Measurements from ENCODE around the gene NOXO1. TPM values are rescaled to one million over a fixed set of nuclear protein-coding genes. Genes with fewer than 3 reads are reported as not detected.

NOXO1 gene
- total RNA-seq, 4 donors from 2014 or later, result 0.52 TPM; not detected in 3

DNA sequence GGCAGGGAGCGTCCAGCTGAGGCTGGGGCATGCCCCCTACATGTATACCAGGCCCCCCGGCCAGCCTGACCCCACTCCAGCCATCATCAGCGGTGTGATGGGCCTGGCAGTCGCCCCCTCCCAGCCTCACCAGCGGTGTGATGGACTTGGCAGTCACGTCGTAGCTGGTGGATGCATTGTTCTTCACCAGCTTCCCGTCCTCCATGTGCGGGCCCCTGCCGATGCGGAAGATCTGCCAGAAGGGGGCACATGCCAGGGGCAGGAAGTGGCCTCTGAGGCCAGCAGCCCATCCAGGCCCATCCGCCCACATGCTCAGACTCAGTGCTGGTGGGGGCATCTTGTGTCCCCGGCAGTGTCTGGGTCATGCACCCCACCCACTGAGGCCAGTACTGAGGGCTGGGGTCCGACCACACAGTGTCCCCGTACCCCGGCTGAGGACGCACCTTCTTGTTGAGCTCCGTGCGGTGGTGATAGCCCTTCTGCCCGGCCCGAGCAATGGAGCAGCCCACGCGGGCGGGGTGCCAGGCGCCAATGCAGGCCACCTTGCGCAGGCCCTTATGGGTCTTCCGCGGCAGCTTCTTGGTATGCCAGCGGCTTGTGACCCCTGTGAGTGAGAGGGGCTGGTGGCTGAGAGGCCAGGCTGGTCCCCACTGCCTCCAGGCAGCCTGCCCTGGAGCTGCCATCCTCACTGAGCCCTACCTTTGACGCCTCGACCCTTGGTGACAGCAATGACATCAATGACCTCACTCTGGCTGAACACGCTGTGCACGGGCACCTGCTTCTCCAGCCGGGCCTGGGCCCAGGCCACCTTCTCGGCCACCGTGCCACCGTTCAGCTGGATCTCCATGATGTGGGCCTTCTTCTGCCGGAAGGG is 34.5 kb downstream of the NOXO1 start:
- TF ChIP-seq POLR2AphosphoS5 (IDR thresholded peaks at IDR 0.05), result no peak
- peaks cover 8 to 19% (median 17%) of the 10 kb centered on the region in 4 donors for H3K4me1 ChIP-seq
- H3K27ac ChIP-seq (replicated peaks in 1 of 4), result no peak overlapping the region
- no peak overlapping the region for H3K4me3 ChIP-seq
- no peaks in the 10 kb centered on the region for H3K9me3 ChIP-seq
- H3K27me3 ChIP-seq, result no peaks in the 10 kb centered on the region
- intact Hi-C loops (cut with DNase I), result no loop called here
- H3K36me3 ChIP-seq, result no peaks in the 10 kb centered on the region
- WGBS, result 89% methylated on average over 19 of the region's 38 CpGs
- DNase-seq (ENCODE audit: extremely low spot score), result no peak

DNA sequence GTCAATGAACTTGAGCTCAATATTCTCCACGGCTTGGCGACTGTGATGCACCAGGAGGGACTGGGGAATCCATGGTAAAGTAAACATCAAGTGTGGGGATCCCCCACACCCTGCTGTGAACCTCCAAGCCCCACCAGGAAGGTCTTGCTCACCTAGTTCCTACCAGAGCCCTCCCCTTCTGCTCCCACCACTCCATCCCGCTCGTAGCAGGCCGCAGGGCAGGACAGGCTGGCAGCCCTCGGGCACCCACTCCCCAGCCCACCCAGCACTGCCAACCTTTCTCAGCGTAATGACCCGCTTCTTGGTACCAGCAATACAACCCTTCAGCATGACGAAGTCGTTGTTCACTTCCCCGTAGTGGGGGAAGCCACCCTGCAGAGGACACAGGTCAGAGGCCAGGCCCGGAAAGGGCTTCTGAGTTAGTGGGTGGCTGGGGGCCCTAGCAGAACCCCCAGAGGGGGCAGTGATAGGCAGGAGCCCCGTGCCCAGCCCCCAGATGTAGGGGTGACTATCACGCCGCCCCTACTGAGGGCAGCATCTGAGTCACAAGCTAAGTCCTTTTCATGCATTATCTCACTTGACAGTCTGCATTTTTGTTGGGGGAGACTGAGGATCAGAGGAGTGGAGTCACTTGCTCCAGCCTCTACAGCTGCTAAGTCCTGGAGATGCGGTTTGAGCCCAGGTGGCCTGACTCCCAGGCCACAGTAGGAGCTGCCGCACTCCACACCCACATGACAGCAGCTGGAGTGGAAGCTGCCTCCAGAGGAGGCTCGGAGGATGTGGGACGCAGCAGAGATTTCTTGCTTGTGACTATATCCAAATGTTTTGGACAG is 35.5 kb downstream of the NOXO1 start:
- TF ChIP-seq POLR2A (IDR thresholded peaks at IDR 0.05; ENCODE audit: low read depth) (no peak), EP300 (IDR thresholded peaks at IDR 0.05) (no peak), POLR2AphosphoS5 (IDR thresholded peaks at IDR 0.05) (no peak)
- TF ChIP-seq, protein P1, sequence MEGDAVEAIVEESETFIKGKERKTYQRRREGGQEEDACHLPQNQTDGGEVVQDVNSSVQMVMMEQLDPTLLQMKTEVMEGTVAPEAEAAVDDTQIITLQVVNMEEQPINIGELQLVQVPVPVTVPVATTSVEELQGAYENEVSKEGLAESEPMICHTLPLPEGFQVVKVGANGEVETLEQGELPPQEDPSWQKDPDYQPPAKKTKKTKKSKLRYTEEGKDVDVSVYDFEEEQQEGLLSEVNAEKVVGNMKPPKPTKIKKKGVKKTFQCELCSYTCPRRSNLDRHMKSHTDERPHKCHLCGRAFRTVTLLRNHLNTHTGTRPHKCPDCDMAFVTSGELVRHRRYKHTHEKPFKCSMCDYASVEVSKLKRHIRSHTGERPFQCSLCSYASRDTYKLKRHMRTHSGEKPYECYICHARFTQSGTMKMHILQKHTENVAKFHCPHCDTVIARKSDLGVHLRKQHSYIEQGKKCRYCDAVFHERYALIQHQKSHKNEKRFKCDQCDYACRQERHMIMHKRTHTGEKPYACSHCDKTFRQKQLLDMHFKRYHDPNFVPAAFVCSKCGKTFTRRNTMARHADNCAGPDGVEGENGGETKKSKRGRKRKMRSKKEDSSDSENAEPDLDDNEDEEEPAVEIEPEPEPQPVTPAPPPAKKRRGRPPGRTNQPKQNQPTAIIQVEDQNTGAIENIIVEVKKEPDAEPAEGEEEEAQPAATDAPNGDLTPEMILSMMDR (IDR thresholded peaks at IDR 0.05), result no peak
- intact Hi-C loops (cut with DNase I), result no loop called here
- H3K9me3 ChIP-seq, result no peaks in the 10 kb centered on the region
- 88% methylated on average over 17 of the region's 19 CpGs for WGBS
- no peaks in the 10 kb centered on the region for H3K27me3 ChIP-seq
- DNase-seq (ENCODE audit: extremely low spot score), result no peak
- H3K4me3 ChIP-seq, result no peak overlapping the region
- peaks cover 1 to 6% (median 5%) of the 10 kb centered on the region in 4 donors for H3K36me3 ChIP-seq
- H3K27ac ChIP-seq (replicated peaks in 1 of 4), result no peak overlapping the region
- H3K4me1 ChIP-seq, result peaks cover 12 to 29% (median 27%) of the 10 kb centered on the region in 4 donors

GRCh38 chr16:1944612-1945199 is 36.6 kb downstream of the NOXO1 start:
- H3K36me3 ChIP-seq, result peaks cover 10 to 17% (median 15%) of the 10 kb centered on the region in 4 donors
- no peak overlapping the region for H3K27ac ChIP-seq (replicated peaks in 1 of 4)
- H3K4me3 ChIP-seq, result no peak overlapping the region
- WGBS, result 93% methylated on average over 16 of the region's 21 CpGs
- intact Hi-C loops (cut with DNase I), result no loop called here
- peaks cover 12 to 34% (median 29%) of the 10 kb centered on the region in 4 donors for H3K4me1 ChIP-seq
- no peaks in the 10 kb centered on the region for H3K9me3 ChIP-seq
- TF ChIP-seq POLR2A (IDR thresholded peaks at IDR 0.05; ENCODE audit: low read depth), result no peak
- no peak for TF ChIP-seq POLR2AphosphoS5 (IDR thresholded peaks at IDR 0.05)
- TF ChIP-seq EP300 (IDR thresholded peaks at IDR 0.05), result no peak
- TF ChIP-seq, protein P1 (IDR thresholded peaks at IDR 0.05), result no peak
- DNase-seq (ENCODE audit: extremely low spot score), result no peak
- no peaks in the 10 kb centered on the region for H3K27me3 ChIP-seq

GRCh38 chr16:1942810-1943726 is 38.2 kb downstream of the NOXO1 start, which contains the start of gene MSRB1:
Gene MSRB1, minus strand, starts transcription at chr16:1943199. Its CDS starts 43 bp downstream, at chr16:1943156.
- H3K27ac ChIP-seq (replicated peaks in 1 of 4), result peak within 1 kb of the TSS; percentile 81 to 97 (median 94)
- peak; percentile 97 for TF ChIP-seq POLR2A (IDR thresholded peaks at IDR 0.05; ENCODE audit: low read depth)
- TF ChIP-seq, protein P1 (IDR thresholded peaks at IDR 0.05), result peak in 1 of 3 experiments; percentile 5
- TF ChIP-seq POLR2AphosphoS5 (IDR thresholded peaks at IDR 0.05), result peak; percentile 98 to 99
- no peak for TF ChIP-seq EP300 (IDR thresholded peaks at IDR 0.05)
- H3K4me1 ChIP-seq, result peaks cover 12 to 34% (median 29%) of the 10 kb centered on the region in 4 donors
- H3K36me3 ChIP-seq, result peaks cover 27 to 33% (median 32%) of the 10 kb centered on the region in 4 donors
- intact Hi-C loops (cut with DNase I), result no loop called here
- H3K4me3 ChIP-seq, result peak within 1 kb of the TSS; percentile 76 to 96 (median 84)
- H3K27me3 ChIP-seq, result no peaks in the 10 kb centered on the region
- DNase-seq (ENCODE audit: extremely low spot score), result peak; percentile 100
- 1% methylated on average over 42 of the region's 77 CpGs for WGBS
- H3K9me3 ChIP-seq, result no peaks in the 10 kb centered on the region

Data from esophagus muscularis mucosa (tissue), 4 donors.